ENCODE results near the gene PLOD1.

- TF ChIP-seq CTCF (IDR thresholded peaks at IDR 0.05) (no peak), ZFX (IDR thresholded peaks at IDR 0.05; ENCODE audit: borderline replicate concordance) (no peak)
Observed at GRCh38 chr1:11989669-11990068, 55.2 kb downstream of the PLOD1 start.

All from 22Rv1 (cell line).